Measurements from ENCODE around the gene RFTN1.

RFTN1 gene

GRCh38 chr3:16484984-16485383 lies 28.5 kb downstream of the RFTN1 start:
- no peak for DNase-seq

DNA sequence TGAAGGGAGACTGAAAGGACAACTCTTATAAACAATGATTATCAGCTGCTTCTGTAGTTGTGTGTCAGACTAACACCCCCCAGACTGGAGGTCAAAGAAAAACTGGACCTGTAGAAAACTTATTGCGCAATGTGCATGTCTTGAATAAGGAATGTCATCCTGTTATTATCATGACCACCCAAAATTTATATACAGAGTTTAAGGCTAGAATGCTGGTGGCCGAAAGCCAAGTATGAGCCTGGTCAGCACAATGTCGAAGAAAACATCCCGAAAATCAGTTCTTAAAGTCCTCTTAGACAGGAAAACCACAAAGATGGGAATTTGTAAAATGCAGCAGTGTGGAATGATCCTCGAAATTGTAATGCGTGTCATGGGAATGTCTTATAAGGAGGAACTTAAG lies 29.3 kb downstream of the RFTN1 start:
- DNase-seq: no peak

DNA sequence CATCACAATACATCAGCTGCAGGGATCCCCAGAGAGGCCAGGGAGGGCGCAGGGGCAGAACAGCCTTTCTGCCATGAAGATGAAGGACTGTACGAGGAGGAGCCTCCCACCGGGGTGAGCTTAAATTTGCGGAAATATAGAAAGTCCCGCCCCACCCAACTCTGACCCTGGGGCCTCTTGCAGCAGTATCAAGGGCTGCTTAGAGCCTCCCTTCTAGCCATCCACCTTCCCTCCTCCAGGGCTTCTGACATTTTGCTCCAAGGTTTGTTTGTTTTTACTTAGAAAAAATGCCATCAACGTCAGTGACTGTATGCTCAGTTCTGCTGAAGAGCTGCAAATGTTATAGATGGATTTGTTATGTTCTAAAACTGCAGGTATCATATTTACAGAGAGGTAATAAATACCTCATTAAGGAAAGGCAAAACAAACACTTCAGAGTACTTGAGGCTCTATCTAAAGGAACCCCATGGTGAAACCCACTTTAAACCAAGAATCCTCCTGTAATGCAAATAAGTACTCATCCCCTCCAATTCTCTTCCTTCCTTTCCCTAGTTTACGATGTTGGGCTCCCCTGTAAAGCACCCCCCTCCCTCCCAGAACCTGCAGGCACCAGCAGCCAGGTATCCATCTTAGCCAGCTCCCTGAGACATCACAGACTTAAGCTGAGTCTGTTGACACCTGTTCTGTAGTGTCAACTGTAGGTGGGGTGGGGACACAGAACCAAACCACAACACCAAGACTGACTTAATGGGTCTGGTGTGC lies 30.5 kb downstream of the RFTN1 start:
- DNase-seq: peak; percentile 47

DNA sequence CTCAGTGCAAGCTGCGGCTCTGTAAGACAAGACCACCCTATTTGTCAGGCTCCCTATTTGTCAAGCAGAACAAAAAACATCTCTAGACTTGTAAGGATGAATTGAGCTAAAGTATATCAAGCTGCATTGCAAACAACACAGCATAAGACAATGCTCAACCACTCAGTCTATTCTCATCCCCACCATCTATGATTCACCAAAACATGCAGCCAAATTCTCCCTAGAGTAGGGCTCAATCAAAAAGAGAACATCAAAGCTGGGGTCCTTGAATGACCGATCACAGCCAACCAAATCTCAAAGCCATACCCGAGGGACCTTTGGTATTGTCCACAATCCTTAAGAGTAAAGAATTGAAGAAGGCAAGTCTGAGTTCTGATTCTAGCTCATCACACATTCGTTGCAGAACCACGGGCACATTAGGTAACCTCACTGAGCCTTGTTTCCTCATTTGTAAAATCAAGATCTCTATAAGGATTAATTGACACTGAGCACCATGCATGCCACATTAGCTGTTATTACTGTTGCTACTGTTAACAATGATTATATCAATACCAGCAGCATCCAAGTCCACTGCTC lies 31.2 kb downstream of the RFTN1 start:
- DNase-seq: no peak

DNA sequence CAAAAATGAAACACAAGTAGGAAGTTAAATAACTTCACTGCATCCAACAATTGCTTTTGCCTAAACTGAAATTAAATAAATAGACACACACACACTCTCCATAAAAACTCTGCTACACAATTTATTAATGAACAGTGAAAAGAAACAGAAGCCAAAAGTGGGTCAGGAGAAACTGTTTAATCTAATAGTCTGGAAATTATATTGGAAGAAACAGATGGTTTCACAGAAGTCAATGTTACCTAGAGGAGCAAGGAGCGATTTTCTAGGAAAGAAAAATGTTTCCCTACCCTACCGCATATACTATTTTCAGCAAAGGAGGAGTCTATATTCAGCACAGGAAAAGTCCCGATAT lies 32.0 kb downstream of the RFTN1 start:
- DNase-seq: no peak

- peak; percentile 39 for DNase-seq
Observed at GRCh38 chr3:16480861-16481545, 32.5 kb downstream of the RFTN1 start.

DNA sequence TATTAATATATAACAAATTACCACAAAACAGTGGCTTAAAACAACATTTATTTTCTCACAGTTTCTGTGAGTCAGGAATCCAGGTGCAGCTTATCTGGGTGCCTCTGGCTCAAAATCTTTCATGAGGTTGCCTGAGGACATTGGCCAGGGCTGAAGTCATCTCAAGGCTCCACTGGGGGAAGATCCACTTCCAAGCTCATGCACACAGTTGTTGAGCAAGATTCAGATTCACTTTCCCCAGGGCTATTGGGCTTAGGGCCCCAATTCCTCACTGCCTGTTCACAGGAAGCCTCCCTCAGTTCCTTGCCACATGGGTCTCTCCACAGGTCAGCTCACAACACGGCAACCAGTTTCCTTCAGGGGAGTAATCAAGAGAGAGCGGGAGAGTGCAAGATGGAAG lies 35.0 kb downstream of the RFTN1 start:
- no peak for DNase-seq

DNA sequence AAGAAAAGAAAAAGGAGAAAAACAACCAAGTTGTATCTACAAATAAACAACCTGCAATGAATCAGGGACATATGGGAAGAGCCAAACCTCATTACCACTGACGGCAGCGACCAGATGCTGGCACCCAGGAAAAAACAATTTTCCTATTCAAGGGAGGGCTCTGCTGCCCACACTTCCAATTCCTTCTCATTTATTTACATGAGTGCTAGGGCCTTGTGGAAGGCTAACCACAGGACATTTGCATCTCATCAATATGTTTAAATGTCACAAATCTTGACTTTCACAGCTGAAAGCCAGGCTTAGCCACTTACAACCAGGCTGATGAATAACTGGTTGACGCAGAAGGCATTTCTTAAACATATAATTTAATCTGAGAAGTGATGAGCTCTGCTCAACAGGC lies 36.0 kb downstream of the RFTN1 start:
- DNase-seq: no peak

DNA sequence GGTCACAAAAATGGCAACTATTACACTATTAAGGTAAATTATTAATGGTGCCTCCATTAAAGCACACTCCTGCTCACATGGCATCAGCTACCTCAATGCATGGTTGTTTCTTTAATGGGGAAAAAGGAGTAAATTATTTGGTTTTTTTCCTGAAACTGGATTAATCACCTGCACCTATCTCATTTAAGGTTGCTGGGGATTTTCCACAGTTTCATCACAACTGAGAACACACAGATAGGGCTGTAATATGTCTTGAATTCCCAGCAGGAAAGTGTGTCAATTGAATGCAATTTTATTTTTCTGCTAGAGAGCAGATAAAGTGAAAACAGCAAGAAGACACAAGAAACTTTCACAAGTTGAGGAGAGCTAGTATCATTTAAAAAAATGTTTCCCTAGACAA lies 36.4 kb downstream of the RFTN1 start:
- no peak for DNase-seq

DNA sequence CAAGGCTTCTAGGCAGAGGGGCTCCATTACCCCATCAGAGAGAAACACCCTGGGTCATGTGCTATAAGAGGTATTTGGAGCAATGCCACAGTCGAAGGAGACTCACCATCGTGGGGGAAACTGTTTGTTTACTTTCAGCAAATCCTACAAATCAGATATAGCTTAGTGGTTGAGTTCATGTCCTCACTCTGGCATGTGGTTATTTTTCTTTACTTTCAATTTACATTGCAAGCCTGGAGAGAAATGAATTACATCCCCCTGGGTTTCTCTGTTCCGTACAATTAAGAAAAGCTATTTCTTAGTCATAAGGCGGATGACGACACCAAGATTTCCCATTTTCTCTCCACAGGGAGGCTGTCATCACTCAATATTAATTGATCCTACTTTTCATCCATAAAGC lies 36.9 kb downstream of the RFTN1 start:
- peak; percentile 22 for DNase-seq

DNA sequence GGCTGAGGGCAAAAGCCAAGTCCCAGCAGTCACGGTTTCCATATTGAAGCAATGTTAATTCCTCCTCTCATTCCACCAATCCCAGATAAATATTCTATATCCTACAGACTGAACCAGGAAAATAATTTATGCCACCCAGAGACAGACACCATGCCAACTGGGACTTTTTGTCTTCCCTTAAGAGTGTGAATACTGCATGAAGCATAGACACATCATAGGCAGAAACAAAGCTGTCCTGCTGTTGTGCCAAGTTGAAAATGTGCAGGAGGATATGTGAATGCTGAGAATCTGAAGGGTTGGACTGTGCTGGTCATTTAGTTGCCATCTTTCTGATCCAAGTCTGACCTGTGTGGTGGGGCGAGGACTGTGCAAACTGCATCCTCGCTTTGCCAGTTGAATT lies 37.7 kb downstream of the RFTN1 start:
- no peak for DNase-seq

DNA sequence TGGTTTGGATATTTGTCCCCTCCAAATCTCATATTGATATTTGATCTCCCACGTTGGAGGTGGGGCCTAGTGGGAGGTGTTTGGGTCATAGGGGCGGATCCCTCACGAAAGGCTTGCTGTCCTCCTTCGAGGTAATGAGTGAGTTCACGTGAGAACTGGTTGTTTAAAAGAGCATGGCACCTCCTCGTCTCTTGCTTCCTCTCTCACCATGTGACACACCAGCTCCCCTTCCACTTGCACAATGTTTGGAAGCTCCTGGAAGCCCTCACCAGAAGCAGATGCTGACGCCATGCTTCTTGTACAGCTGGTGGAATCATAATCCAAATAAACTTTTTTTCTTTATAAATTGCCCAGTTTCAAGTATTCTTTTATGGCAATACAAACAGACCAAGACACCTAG lies 38.6 kb downstream of the RFTN1 start:
- DNase-seq: no peak

- no peak for DNase-seq
Observed at GRCh38 chr3:16474216-16474615, 39.3 kb downstream of the RFTN1 start.

- DNase-seq: no peak
Observed at GRCh38 chr3:16472593-16472992, 40.9 kb downstream of the RFTN1 start.

GRCh38 chr3:16471897-16472296 lies 41.6 kb downstream of the RFTN1 start:
- DNase-seq: no peak

- DNase-seq: no peak
Observed at GRCh38 chr3:16470590-16470989, 42.9 kb downstream of the RFTN1 start.

- DNase-seq: peak; percentile 28
Observed at GRCh38 chr3:16468336-16469098, 45.0 kb downstream of the RFTN1 start.

DNA sequence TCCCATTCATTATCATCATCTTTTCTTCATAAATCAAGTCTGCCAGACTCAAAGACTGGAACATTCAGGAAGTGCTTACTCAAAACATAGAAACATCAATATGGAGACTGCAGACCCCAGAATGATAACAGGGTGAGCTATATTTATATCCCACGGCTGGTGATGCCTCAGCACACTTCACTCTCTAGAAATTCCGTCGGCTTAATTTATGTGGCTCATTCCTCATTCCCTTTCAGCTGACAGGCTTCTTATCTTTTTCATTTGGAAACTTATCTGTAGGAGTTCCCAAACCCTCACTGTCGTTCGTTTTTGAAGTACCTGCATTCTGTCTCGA lies 45.5 kb downstream of the RFTN1 start:
- no peak for DNase-seq

DNA sequence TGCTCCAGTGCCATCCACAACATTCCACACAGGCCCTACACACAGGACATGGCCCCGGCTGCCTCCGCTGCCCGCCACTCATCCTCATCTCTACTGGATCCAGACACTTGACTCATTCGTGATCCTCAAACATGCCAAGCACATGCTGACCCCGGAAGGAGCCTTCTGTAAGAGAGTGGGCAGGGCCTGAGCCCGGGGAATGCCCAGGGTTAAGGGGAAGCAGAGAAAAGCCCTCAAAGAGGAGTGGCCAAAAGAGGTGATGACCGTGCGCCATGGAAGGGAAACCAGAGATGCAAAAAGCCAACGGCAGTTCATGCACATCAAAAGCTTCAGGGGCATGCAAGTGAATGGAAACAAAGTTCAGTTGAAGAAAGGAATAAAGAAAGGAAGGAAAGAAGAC lies 46.1 kb downstream of the RFTN1 start:
- DNase-seq: peak; percentile 50

- DNase-seq: no peak
Observed at GRCh38 chr3:16466822-16467221, 46.7 kb downstream of the RFTN1 start.

- no peak for DNase-seq
Observed at GRCh38 chr3:16464511-16465148, 48.9 kb downstream of the RFTN1 start.

DNA sequence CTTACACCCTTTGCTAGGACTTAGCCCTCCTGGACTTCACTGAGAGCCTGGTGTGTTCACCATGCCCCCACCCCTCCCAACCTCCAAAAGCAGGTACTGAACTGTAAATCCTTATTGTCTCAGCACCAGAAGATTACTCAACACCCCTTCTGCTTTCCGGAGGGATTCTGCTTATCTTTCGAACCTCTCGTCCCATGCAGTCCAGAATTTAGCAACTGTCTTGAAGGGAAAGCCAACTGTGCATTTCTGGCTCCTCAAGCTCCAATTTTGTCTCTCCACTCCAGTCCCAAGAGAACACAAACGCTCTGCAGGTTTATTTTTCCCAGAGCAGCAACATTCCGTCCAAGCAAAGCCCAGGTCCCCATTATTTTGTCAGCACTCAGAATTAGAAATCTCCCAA lies 49.6 kb downstream of the RFTN1 start:
- DNase-seq: no peak

DNA sequence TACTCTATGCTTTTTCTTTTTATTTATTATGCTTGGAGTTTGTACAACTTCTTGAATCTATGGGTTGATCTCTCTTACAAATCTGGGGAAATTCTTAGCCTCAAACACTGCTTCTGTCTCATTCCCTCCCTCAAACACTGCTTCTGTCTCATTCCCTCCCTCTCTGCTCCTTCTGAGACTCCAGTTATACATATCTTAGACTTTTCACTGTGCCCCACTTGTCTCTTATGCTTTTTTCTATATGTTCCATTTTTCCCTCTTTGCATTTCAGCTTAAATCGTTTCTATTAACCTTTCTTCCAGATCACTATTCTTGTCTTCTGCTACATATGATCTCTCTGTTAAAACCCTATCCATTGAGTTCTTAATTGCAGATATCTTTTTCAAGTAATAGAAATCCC lies 50.4 kb downstream of the RFTN1 start:
- no peak for DNase-seq
